ENCODE data around the gene DNASE1L2. TPM values are rescaled to one million over a fixed set of nuclear protein-coding genes. Genes with fewer than 3 reads are reported as not detected.

DNASE1L2 gene
- total and polyA plus RNA-seq, 2 of the 8 experiments (the other 6 are each of a cell fraction or from before 2014, with no cell fraction given): 0.35 to 0.97 TPM

DNA sequence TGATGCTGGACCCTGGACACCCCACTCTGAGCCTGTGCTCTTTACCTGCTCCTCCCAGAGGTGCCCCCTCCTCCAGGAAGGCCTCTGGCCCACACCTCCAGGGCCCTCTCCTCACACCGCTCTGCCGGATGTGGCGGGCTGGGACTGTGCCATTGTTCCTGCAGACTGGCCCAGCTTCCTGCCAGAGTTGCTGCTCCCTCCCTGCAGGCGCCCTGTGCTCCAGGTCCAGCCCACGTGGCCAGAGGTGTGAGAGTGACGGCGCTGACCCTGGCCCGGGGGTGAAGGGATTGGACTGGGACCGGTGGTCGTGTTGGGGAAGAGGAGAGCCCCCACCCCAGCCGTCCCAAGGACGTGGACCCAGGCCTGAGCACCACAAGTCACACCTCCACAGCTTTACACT, 7.2 kb upstream of the DNASE1L2 start:
- no peak overlapping the region for H3K18ac ChIP-seq (ENCODE audit: extremely low read depth, low read length)
- no peak overlapping the region for H3K23ac ChIP-seq (ENCODE audit: insufficient read length)
- no peak for TF ChIP-seq GABPA (IDR thresholded peaks at IDR 0.05; ENCODE audit: borderline replicate concordance, insufficient read depth, low read length)
- TF ChIP-seq CHD1 (IDR thresholded peaks at IDR 0.05; ENCODE audit: low read depth, low read length): no peak
- no peak for TF ChIP-seq POLR2A (IDR thresholded peaks at IDR 0.05; ENCODE audit: control extremely low read depth in 1 of 2, low read depth in 2 of 2, low read length in 2 of 2)
- TF ChIP-seq GTF2F1 (IDR thresholded peaks at IDR 0.05; ENCODE audit: borderline replicate concordance, low read depth, low read length): no peak
- no peak for TF ChIP-seq RBBP5 (IDR thresholded peaks at IDR 0.05; ENCODE audit: borderline replicate concordance, low read depth, low read length)
- no peak for TF ChIP-seq FOSL1 (IDR thresholded peaks at IDR 0.05; ENCODE audit: insufficient read depth, low read depth, low read length)
- no peak for TF ChIP-seq SAP30 (IDR thresholded peaks at IDR 0.05; ENCODE audit: insufficient read depth, insufficient replicate concordance, low read length)
- TF ChIP-seq HDAC2 (IDR thresholded peaks at IDR 0.05; ENCODE audit: borderline replicate concordance in 1 of 2, low read depth in 2 of 2, low read length in 2 of 2): no peak
- no peak for TF ChIP-seq EP300 (IDR thresholded peaks at IDR 0.05; ENCODE audit: borderline replicate concordance in 1 of 2, low read depth in 2 of 2, low read length in 2 of 2)
- no peak for TF ChIP-seq TAF1 (IDR thresholded peaks at IDR 0.05; ENCODE audit: low read depth, low read length)
- no peak overlapping the region for H3K9ac ChIP-seq (replicated peaks in 1 of 4; ENCODE audit: extremely low read depth in 1 of 4, low read depth in 3 of 4, low read length in 3 of 4)
- no peaks in the 10 kb centered on the region for H3K23me2 ChIP-seq (ENCODE audit: low read depth, low read length)
- POLR2A ChIA-PET (ENCODE audit: partially characterized antibody): interaction anchor here (1.2 to 6.7 kb wide), 5 partner anchors 10 to 79 kb away, joined by 3 to 37 read pairs (median 3); partner anchors contain the start of genes BRICD5, ECI1 and TRAF7
- peaks cover 3 to 26% of the 10 kb centered on the region in 2 experiments; a peak in 2 of 4 replicates for H3K79me2 ChIP-seq (ENCODE audit: control insufficient read depth in 1 of 2, insufficient read depth in 2 of 2, low read length in 2 of 2)
- peaks cover 9 to 15% of the 10 kb centered on the region in 2 experiments for H4K20me1 ChIP-seq (replicated peaks in 1 of 2; ENCODE audit: control insufficient read depth in 1 of 2, insufficient read depth in 2 of 2, low read length in 2 of 2)
- H4K91ac ChIP-seq (replicated peaks; ENCODE audit: insufficient read length, low read length): no peak overlapping the region
- WGBS, 2 experiments (ENCODE audit: extremely low coverage in 1 of 2, insufficient coverage in 1 of 2, insufficient read length in 1 of 2, insufficient replicate concordance in 2 of 2, low coverage in 1 of 2, low lambda C conversion rate in 2 of 2, missing lambda C conversion rate in 1 of 2): 94% methylated on average over 10 of the region's 12 CpGs; no CpG with 5 or more reads in 1 of the 2 experiments
- H3K14ac ChIP-seq (ENCODE audit: insufficient read length): no peak overlapping the region
- no peaks in the 10 kb centered on the region for H3K27me3 ChIP-seq (replicated peaks in 1 of 4; ENCODE audit: control insufficient read depth in 3 of 4, extremely low read depth in 1 of 4, insufficient read depth in 3 of 4, low read length in 3 of 4)
- H2AFZ ChIP-seq (ENCODE audit: low read length): no peak overlapping the region
- H3K4ac ChIP-seq (replicated peaks; ENCODE audit: insufficient read length, low read depth, low read length): no peak overlapping the region
- no peaks in the 10 kb centered on the region for H3K9me3 ChIP-seq (ENCODE audit: insufficient read depth in 2 of 2, low read depth in 1 of 2, low read length in 1 of 2)
- no peak overlapping the region for H3K56ac ChIP-seq (replicated peaks; ENCODE audit: insufficient read length, low read depth, low read length)
- no peak overlapping the region for H2BK12ac ChIP-seq (ENCODE audit: low read depth, low read length)
- H3K27ac ChIP-seq (ENCODE audit: low read depth, low read length): no peak overlapping the region
- H3K79me1 ChIP-seq (ENCODE audit: low read depth, low read length): peaks cover 3% of the 10 kb centered on the region; the same call in 1 of the 2 replicates
- H3K4me2 ChIP-seq (ENCODE audit: insufficient read depth in 1 of 2, low read depth in 2 of 2, low read length in 2 of 2): no peak overlapping the region
- no peak overlapping the region for H3K4me3 ChIP-seq (ENCODE audit: extremely low read depth in 1 of 4, insufficient read depth in 2 of 4, low read depth in 3 of 4, low read length in 4 of 4)
- H3K36me3 ChIP-seq (ENCODE audit: control insufficient read depth in 2 of 4, insufficient read depth in 4 of 4, low read length in 3 of 4): peaks cover 0 to 40% (median 4%) of the 10 kb centered on the region in 4 experiments; a peak in 5 of 8 replicates
- H2BK20ac ChIP-seq (ENCODE audit: low read length): no peak overlapping the region
- H2BK15ac ChIP-seq (ENCODE audit: low read length): no peak overlapping the region
- H4K5ac ChIP-seq (ENCODE audit: insufficient read length, low read depth, low read length): no peak overlapping the region
- FAIRE-seq (no peak), DNase-seq (ENCODE audit: low read depth in 1 of 2, low spot score in 2 of 2) (no peak)
- no peak overlapping the region for H2BK5ac ChIP-seq (ENCODE audit: low read depth, low read length)
- no peak overlapping the region for H2AK5ac ChIP-seq (ENCODE audit: low read depth, low read length)
- H3K4me1 ChIP-seq (replicated peaks in 1 of 4; ENCODE audit: control insufficient read depth in 3 of 4, insufficient read depth in 4 of 4, low read length in 3 of 4): no peaks in the 10 kb centered on the region
- H2BK120ac ChIP-seq (replicated peaks; ENCODE audit: low read depth, low read length): no peak overlapping the region
- no peak overlapping the region for H4K8ac ChIP-seq (ENCODE audit: extremely low read depth, insufficient read depth, low read length)
- CTCF ChIA-PET (ENCODE audit: partially characterized antibody): no interaction called here

Data from H1 (cell line).